Measurements from ENCODE around the gene NR3C1.

Gene NR3C1

DNA sequence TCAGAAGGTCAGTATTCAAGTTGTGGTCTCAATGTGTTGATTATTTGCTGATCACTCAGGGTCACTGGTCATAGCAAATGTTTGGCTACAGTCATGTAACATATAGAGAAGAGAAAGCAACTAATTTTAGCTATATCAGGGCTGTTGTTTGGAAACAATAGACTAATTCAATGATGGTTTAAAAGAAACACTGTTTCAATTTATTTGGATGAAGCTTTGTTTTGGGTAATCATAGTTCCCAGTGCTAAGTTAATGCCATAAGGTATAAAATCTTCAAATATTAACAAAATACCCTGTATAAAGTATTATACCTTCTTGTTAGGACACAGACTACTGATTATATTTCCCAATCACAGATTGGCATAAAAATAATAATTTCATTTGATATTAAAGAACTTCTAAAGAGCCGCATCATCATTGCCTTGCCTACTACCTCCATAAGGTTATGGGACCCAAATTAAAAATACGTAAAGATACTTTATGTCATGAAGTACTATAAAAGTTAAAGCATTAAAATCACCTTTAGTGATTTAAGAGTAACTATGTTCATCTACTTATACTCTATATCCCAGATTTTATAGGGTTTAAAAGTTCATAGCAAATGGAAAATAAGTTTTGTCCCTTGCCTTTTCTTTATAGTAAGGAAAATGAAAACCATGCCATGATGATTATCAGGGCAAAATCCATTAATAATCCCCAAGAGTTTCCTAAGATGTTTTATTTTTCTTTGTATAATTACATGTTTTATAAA is 6.0 kb downstream of the NR3C1 start:
- no peak for DNase-seq

DNA sequence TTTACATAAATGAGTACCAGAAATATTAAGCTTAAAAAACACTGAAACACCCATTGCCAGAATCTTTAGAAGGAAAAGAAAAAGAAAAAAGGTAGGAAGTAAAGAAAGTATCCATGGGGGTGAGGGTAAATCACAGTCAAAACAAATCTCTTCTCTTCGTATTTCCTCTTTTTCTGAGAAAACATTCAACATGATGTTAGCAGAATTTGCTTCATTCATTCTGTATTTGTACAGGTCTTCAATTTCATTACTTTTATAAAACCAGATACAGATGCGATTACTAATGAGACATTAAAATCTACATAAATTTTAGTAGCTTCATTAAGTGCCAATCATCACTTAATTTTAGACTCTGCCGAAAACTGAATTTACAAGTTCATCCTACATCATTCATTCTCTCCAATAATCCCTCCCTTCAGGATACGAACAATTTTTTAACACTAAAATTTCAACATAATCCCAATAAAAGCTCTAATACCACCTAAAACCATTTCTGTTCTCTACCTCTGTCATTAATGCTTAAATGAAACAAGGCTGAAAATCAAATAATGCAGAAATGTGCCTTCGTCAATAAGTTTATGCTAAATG is 7.0 kb downstream of the NR3C1 start:
- DNase-seq: no peak

DNA sequence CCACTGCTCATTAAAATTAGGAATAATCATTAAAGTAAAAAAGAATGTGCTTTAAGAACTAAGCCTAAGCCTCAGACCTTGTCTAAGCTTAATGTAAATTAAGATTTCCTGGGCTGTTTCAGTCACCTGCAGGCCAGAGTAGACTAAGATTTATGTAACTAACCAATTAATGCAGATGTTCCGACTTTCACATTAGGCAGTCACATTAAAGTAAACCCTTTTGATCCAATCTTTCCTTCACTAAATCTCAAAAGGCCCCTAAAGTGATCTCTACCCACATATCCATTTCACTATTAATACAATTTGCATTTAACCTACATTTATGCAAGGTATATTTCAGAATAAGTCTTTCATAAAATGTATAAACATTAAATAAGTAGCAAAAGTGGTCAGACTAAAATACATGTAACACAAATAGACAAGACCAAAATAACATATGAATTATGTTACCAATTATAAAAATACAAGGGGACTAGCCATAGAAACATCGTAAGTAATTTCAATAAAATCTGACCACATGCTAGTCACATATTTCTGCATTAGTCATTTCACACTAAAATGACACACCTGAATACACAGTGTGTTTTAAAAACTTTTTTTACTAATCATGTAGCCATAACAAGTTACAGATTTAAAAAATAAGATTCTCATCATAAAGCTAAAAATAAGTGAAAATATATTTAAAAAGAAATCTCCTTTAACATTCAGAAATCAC is 7.7 kb downstream of the NR3C1 start:
- DNase-seq: no peak

DNA sequence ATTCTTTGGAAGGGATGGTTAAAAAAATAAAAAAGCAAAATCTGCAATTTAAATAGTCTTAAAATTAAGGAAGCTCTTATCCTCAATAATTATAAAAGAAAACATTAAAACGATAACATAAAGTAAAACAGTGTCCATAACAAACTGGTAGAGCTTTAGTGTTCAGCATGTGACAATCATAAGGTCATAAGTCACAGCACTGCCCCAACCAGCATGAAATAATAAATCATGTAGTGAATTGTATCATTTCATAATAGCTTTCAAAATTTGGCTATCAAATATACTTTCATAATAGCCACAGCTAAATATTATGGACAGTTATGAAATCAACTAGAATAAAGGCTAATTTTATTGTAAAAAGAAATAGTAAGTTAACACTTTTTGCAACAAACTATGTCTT is 10.0 kb downstream of the NR3C1 start:
- no peak for DNase-seq

DNA sequence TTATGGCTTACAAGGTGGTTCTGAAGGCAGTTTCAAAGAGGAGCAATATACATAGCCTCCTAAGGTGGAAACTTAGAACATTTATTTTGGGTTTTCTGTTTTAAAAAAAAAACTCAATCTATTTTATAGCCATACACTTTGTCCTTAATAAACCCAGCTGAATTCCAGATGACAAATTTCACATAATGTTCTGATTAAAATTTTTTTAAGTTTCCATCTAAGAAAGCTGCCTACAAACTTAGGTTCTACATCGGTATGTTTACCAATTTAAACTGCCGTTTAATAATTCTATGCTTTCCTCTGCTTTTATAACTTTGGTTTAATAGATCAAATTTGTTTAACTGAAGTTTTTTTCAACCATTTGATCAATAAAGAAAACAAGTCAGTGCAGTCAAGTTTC is 12.5 kb downstream of the NR3C1 start:
- DNase-seq: no peak

DNA sequence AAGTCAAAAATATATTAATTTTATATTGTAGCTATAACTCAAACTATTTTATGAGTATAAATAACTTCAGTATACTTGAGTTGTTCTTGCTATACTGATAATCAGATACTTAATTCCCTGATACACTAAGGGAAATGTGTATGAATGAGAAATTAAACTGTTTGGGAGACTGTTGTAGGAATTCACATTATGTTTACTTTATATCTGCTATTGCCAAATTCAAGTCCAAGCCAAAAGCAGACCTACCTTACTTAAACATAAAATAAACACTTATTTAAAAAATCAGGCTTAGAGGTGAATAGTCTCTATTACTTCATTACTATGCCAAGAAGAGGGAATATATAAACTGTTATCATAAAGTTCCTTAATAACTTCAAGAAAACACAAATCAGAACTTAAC is 13.2 kb downstream of the NR3C1 start:
- DNase-seq: no peak

DNA sequence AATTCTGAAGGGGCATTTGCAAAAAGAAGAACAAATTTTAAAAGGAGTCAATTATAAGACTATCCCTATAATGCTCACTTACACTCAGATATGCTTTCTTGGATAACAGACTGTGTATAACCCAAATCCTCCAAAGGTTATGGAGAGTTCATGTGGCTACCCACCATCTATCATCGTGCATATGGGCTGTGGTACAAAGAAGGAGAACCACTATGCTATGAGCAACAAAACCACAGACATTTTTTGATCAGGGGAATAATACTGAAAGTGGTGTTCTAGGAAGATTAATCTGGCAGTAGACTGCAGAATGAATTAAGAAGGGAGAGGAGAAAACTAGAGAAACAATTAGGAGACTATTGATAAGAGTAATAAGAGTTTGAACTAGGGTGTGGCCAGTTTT is 16.8 kb downstream of the NR3C1 start:
- no peak for DNase-seq

DNA sequence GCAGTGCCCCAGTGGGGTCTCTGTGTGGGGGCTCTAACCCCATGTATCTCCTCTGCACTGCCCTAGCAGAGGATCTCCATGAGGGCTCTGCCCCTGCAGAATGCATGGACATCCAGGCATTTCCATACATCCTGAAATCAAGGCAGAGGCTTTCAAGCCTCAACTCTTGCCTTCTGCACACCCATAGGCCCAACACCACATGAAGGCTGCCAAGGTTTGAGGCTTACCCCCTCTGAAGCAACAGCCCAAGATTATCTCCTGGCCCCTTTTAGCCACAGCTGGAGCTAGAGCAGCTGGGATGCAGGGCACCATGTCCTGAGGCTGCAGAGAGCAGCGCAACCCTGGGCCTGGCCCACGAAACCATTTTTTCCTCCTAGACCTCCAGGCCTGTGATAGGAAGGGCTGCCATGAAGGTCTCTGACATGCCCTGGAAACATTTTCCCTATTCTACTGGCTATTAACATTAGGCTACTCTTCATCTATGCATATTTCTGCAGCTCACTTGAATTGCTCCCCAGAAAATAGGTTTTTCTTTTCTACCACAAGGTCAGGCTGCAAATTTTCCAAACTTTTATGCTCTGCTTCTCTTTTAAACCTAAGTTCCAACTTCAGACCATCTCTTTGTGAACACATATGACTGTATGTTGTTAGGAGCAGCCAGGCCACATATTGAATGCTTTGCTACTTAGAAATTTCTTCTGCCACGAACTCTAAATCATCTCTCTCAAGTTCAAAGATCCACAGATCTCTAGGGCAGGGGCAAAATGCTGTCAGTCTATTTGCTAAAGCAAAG is 18.4 kb downstream of the NR3C1 start:
- DNase-seq: no peak

DNA sequence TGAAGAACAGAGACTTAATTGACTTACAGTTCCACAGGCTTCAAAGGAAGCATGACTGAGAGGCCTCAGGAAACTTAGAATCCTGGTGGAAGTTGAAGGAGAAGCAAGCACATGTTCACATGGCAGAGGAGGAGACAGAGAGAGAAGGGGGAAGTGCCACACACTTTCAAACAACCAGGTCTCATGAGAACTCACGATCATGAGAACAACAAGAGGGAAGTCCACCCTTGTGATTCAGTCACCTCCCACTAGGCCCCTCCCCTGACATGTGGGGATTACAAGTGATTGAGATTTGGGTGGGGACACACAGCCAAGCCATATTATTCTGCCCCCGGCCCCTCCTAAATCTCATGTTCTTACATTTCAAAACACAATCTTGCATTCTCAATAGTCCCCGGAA is 19.5 kb downstream of the NR3C1 start:
- no peak for DNase-seq

DNA sequence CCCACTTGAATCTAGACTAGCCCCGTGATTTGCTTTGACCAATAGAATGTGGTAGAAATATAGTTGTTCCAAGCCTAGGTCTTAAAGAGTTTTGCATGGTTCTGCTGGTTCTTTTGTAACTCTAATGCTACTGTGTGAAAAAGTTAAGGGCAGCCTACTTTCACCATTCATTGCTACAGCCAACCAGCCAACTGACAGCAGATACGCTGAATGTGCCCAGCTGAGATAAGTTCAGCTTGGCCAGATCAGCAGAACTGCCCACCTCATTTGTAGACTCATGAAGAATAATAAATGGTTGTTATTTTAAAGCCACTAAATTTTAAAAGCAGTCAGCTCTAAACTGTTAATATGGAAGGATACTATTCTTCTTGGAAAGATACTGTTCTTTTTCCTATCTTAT is 23.9 kb downstream of the NR3C1 start:
- no peak for DNase-seq

DNA sequence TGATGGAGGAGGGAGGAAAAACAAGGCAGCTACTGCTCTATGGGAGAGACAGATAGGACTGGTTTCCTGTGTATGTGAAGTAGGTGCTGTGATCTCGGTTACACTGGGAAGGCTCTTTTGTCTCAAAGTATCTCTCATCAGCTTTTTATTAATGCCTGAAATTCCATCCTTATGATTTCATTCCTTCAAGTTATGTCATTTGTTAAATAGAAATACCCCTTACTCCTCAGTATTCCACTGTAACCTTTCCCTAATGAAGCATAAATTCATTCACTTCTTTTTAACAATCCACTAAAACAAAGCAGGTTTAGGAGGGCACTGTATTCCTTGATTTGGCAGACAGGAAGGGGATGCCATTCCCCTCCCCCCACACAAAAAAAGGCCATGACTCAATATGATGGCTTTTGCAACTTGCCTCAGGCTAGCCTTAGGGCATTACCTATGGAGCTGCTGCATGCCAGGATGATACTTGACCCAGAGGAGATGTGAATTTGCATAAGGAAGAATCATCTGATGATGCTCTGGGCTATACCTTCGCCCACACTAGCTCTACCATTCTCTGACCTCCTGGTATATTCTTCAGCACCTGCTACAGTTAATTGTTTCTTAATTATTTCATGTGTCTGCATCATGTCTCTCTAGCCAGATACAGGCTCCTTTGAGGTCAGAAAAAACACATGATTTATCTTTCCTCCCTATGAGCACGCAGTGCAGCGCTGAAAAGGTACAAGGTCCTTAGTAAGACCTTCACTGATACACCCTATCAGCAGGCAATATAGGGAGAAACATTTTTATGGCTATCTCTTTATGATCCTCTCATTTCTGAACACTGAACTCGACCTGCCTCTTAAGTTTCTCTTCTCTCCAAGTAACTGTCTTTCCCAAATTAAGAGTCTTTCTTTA is 26.3 kb downstream of the NR3C1 start:
- no peak for DNase-seq

DNA sequence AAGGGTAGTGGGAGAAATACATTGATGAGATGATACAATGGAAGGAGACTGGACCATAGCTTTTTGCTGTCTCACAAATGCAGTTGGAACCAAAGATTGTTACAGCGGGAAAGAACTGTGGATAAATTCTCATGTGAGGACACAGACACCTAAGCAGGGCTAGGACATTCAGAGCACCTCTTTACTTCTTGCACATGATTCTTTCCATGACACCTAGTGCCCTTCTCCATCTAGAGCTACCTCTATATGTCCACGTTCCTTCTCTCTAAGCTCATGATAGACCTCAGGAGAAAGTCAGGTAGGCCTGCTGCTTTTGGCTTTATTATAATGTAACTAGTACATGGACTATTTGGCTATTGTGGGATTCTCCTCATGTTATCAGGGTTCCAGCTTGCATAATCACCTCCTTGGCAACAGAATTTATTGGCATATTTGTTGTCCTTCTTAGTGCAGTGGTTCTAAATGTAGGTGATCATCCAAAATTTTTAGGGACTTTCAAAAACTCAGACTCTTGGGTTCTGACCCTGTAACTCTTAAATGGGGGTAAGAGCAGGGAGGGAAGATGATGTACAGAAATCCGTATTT is 27.2 kb downstream of the NR3C1 start:
- no peak for DNase-seq

DNA sequence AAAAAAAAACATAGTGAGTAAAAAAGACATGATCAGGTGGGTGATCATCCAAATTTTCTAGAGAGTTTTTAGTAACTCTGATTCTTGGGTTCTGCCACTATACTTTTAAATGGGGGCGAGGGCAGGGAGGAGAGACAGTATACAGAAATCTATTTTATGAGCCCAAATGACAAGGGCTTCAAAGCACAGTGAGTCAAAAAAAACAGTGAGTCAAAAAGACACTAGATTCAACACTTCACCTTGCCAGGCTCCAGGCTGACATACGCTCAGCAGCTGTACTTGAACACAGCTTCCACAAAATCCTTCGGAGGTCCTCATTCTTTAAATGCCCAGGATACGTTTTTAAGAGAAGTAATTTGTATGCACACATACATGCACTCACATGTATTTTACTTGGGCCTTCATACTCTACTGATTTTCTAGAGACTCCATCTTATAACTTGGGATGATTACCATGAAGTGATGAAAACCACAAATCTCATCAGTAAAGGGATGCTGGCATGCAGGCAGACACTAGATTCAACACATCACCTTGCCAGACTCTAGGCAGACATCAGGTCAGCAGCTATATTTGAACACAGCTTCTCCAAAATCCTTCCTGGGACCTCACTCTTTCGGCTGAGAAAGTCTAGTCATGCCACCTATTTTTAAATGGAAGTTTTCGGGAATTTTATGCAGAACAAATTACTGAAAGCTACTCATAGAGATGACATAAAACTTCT is 28.8 kb downstream of the NR3C1 start:
- no peak for DNase-seq

DNA sequence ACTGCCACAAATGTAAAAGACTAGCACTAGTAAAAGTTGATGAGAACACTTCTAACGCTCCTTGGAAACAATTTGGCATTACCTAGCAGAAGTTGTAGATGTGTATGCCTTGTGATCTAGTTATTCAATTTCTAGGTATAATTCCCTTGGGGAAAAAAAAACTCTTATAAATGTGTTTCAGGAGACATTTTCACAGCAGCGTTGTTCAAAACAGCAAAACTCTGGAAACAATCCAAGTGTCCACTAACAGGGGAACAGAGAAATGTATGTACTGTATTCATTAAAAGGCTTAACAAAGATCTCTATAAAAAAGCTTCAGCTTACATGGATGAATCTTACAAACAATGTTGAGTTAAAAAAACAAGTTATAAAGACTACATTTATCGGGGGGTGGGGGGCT is 30.4 kb downstream of the NR3C1 start:
- DNase-seq: no peak

DNA sequence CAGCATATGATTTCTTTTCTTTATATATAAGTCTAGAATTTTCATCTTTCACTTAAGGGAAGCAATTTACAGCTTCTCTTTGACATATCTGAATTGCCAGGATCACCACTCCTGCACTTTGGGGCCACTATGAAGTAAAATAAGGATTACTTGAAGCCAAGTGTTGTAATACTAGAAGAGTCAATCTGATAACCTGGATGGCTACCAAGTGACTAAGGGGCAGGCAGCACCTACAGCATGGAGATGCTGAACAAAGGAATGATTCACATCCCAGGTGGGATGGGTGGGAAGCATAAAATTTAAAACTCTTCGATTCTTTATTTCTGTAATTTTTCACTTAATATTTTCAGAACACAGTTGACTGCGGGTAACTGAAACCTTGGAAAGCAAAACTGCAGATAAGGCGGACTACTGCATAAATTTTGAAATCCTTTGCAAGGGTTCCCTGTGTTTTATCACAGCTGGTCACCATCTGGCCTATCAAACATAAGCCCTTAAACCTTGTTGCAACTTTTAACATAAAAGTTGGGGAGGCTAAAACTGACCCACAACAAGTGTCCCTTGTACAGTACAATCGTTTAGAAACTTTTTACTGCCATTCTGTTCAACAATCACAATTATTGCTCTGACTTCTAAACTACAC is 31.2 kb downstream of the NR3C1 start:
- no peak for DNase-seq

DNA sequence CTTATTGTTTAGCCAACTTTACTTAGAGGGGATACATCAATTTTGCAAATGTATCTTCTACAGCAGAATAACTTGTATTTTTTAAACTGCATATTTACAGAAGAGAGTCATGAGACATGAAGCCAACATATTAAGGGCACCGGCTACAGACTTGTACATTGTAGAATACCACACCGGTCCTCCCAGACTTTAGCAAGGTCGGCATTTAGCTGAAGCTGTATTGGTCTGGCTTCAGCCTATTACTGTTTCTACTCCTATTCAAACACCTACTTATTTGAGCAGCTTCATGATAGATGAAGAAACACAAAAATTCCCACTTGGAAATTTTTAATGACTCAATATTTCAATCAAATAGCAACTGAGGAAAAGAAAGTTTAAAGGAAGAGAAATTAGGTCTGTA is 33.0 kb downstream of the NR3C1 start:
- DNase-seq: no peak

DNA sequence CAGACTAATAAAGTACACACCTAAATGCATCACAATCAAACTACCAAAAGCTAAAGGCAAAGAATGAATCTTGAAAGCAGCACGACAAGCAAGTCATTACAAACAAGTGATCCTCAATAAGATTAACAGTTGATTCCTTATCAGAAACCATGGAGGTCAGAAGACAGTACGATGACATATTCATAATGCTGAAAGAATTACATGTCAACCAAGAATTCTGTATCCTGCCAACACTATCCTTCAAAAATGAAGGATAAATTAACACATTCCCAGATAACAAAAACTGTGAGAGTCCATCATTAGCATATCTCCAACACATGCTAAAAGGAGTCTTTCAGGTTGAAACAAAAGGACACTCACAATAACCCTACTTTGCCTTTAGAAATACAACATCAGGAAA is 39.4 kb downstream of the NR3C1 start:
- no peak for DNase-seq

DNA sequence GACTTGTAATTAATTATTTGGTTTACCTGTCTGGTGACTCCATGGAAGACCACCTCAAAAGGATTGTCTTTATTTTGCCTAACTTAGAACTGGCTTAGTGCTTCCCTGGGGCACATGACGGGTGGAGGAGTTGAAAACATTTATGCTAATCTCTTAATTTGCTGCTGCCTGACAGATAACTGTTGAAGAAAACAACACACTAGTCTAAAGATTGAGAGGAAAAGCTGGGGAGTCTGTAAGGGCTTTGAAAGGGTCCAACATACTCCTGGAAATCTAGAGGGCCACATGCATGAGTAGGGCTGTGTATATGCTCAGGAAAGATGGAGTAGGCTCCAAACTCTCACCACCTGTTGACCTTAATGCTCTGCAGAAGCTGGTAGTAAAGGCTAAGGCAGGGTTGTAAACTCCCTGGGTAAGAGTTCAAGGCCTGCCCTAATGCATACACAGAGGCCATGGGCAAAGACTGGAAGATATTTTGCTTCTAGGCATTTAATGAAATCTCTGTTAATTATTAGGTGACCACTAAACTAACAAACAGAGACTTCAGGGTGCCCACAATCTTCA is 40.7 kb downstream of the NR3C1 start:
- DNase-seq: no peak

DNA sequence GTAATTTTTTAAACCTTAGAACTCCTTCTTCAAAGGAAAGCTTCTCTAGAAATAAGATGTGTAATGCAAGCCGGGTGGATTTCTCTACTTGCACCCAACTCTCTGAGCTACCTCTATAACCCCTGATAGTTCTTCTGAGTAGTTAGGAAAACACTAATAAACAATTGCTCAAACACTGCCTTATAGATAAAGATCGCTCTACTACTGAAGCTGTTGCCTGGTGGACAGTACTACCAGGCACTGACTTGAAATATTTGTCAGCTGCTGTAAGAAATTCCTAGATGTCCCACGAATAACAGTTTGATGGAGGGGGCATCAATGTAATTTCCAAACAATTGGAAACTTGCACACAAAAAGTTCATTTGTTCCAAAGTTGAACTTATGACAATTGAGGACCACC is 42.0 kb downstream of the NR3C1 start:
- DNase-seq: no peak

DNA sequence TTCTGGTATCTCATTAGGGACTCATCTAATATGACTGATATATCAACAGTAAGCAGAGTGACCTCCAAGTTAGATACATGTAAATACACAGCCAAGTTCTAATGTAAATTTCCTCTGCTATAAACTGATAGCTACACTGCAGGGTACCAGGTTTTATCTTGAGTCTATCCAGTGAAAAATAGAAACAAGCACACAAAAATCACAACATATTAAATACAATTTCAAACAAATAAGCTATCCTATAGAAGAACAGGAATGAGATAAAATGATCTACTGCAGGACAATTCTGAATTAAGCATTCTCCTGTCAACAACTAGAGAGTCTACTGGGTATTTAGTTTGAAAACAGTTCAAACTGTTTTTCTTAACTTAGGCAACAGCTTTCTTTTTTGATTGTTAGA is 42.7 kb downstream of the NR3C1 start:
- DNase-seq: no peak

DNA sequence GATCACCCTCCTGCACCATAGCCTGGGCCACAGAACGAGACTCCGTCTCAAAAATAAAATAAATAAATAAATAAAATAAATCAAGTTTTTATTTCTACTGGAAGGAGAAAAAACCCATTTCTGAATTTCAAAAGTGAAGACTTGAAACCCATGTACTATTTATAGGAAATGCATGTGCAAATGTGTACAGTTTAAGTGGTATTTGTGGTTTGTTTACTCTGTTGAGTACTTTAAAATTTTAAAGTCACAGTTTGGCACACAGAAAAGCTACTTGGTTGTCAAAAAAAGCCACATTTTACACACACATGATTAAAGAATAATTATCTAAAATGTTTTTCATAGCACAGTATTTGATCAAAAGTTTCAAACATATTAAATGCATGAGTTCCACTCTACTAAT is 43.6 kb downstream of the NR3C1 start:
- no peak for DNase-seq

Measured in NCI-H1436 (cell line).